GM21515 (cell line): ENCODE data around the gene PRKAR1A.

Experiments
- ATAC-seq: cut with Tn5 transposase; IDR thresholded peaks from one replicate; pipeline ENCODE4 v1.9.1; 2021; ENCODE audit not compliant: unreplicated experiment

Gene PRKAR1A

GRCh38 chr17:68599091-68599490 lies 86.9 kb downstream of the PRKAR1A start:
- no peak for ATAC-seq

GRCh38 chr17:68599552-68600066 lies 87.4 kb downstream of the PRKAR1A start:
- no peak for ATAC-seq

- ATAC-seq: no peak
Measured at GRCh38 chr17:68600067-68600930, 88.1 kb downstream of the PRKAR1A start.
